HepG2 (cell line): ENCODE measurements around the gene NOP9. TPM values are rescaled to one million over a fixed set of nuclear protein-coding genes. Genes with fewer than 3 reads are reported as not detected.

Experiments
- ATAC-seq: fragments of 200-7000 bp; cut with Tn5 transposase; 3 replicates; pipeline ENCODE4 v1.9.1; 2020; ENCODE audit warnings: mild to moderate bottlenecking, moderate library complexity
- BruUV-seq: library from RNA; stranded (reverse); fragments of 400-500 nt; replicated peaks from 2 replicates; lab custom pipeline; 2021; lab: Mats Ljungman, UMichigan
- CTCF ChIA-PET: fragments of 300-600 bp; formaldehyde crosslinking; extraction: SDS; loops from one replicate; lab custom pipeline; 2021; ENCODE audit warnings: low total read pairs, inconsistent platforms, low intra/inter-chr PET ratio; lab: Yijun Ruan, JAX
- POLR2A ChIA-PET: fragments of 350-600 bp; sonication (Branson Sonifier 250); formaldehyde crosslinking; loops from one replicate; lab custom pipeline; 2020; ENCODE audit warnings: antibody characterized with exemption, inconsistent platforms; lab: Yijun Ruan, JAX
- DNase-seq: peaks from one replicate; pipeline ENCODE4 v3.0.0-alpha.2; 2015; ENCODE audit warnings: low spot score
- FAIRE-seq: peaks from 3 replicates; lab custom pipeline; 2011; peaks lifted over from hg19 to GRCh38; lab: Jason Lieb, UNC
- H2AFZ ChIP-seq: one replicate; pipeline ENCODE4 v1.6.1; 2011; ENCODE audit warnings: low read length, inconsistent platforms
- H3K27ac ChIP-seq: fragments of 300-600 bp; 3 replicates; pipeline ENCODE4 v1.8.0; 2011; ENCODE audit warnings: mixed run types, mild to moderate bottlenecking, mixed read lengths, low read length, inconsistent platforms; ENCODE audit not compliant: insufficient read depth; ENCODE audit errors: extremely low read length
- H3K27me3 ChIP-seq, 2 experiments: fragments of 200-600 bp in 1 of 2; 2 replicates in 1 of 2; 3 replicates in 1 of 2; pipeline versions ENCODE4 v1.6.0 to v1.8.0; 2011; ENCODE audit warnings: low read length in 2 of 2, mild to moderate bottlenecking in 2 of 2, moderate library complexity in 2 of 2, inconsistent platforms in 1 of 2; ENCODE audit not compliant: insufficient read depth in 2 of 2, control insufficient read depth in 1 of 2
- H3K36me3 ChIP-seq, 2 experiments: fragments of 200-600 bp in 1 of 2; replicated peaks in 1 of 2; 2 replicates in 1 of 2; 3 replicates in 1 of 2; pipeline versions ENCODE4 v1.5.1 to v1.8.0; 2011; ENCODE audit warnings: low read length in 2 of 2, inconsistent platforms in 1 of 2; ENCODE audit not compliant: insufficient read depth in 2 of 2, control insufficient read depth in 1 of 2
- H3K4me1 ChIP-seq: 2 replicates; pipeline ENCODE4 v1.5.1; 2012; ENCODE audit warnings: low read length, inconsistent platforms; ENCODE audit not compliant: insufficient read depth
- H3K4me2 ChIP-seq: 2 replicates; pipeline ENCODE4 v1.6.0; 2011; ENCODE audit warnings: low read depth, low read length, inconsistent platforms
- H3K4me3 ChIP-seq, 3 experiments: fragments of 200-600 bp in 1 of 3; sonication (generic), shearing (Covaris generic) in 1 of 3; replicated peaks in 1 of 3; 2 replicates each; pipeline ENCODE4 v1.5.1; 2011 to 2016; ENCODE audit warnings: low read length in 3 of 3, inconsistent platforms in 2 of 3, low read depth in 2 of 3, mild to moderate bottlenecking in 2 of 3, control low read depth in 1 of 3, mixed read lengths in 1 of 3; ENCODE audit not compliant: insufficient read depth in 1 of 3
- H3K79me2 ChIP-seq: one replicate; pipeline ENCODE4 v1.6.1; 2011; ENCODE audit warnings: low read length, inconsistent platforms; ENCODE audit not compliant: insufficient read depth
- H3K9ac ChIP-seq: 2 replicates; pipeline ENCODE4 v1.6.0; 2011; ENCODE audit warnings: mild to moderate bottlenecking, low read depth, low read length, inconsistent platforms; ENCODE audit not compliant: insufficient read depth
- H3K9me3 ChIP-seq: 2 replicates; pipeline ENCODE4 v1.5.1; 2012; ENCODE audit warnings: mild to moderate bottlenecking, low read length
- H4K20me1 ChIP-seq: 2 replicates; pipeline ENCODE4 v1.6.0; 2011; ENCODE audit warnings: inconsistent platforms, mild to moderate bottlenecking, low read length, moderate library complexity; ENCODE audit not compliant: insufficient read depth
- AKAP8 ChIP-seq: sonication (generic); formaldehyde crosslinking; IDR thresholded peaks from 2 replicates; pipeline ENCODE4 v1.5.1; 2020; ENCODE audit warnings: mild to moderate bottlenecking, missing genetic modification reagents
- BRCA1 ChIP-seq: sonication (generic); formaldehyde crosslinking; IDR thresholded peaks from 2 replicates; pipeline ENCODE4 v1.4.0; 2020; ENCODE audit warnings: missing genetic modification reagents
- CBFB ChIP-seq: sonication (generic); formaldehyde crosslinking; IDR thresholded peaks from 2 replicates; pipeline ENCODE4 v1.4.0; 2020; ENCODE audit warnings: missing genetic modification reagents
- CHD2 ChIP-seq: IDR thresholded peaks from 2 replicates; pipeline ENCODE4 v1.6.1; 2011; ENCODE audit warnings: low read depth, low read length, improper control_type of control experiment
- GTF3A ChIP-seq: sonication (generic); formaldehyde crosslinking; conservative IDR thresholded peaks from 2 replicates; pipeline ENCODE4 v1.4.0; 2020; ENCODE audit warnings: mild to moderate bottlenecking, missing genetic modification reagents
- JUN ChIP-seq: sonication (generic); formaldehyde crosslinking; IDR thresholded peaks from 2 replicates; pipeline ENCODE4 v1.4.0; 2020; ENCODE audit warnings: mild to moderate bottlenecking, missing genetic modification reagents
- JUND ChIP-seq: sonication (generic); formaldehyde crosslinking; IDR thresholded peaks from 2 replicates; pipeline ENCODE4 v1.8.0; 2022; ENCODE audit warnings: mild to moderate bottlenecking, missing genetic modification reagents
- NFKBIZ ChIP-seq: IDR thresholded peaks from 2 replicates; pipeline ENCODE4 v1.6.1; 2018; ENCODE audit warnings: missing genetic modification reagents, missing compliant biosample characterization
- YY1 ChIP-seq: IDR thresholded peaks from 2 replicates; pipeline ENCODE4 v1.6.1; 2011; ENCODE audit warnings: low read length, low read depth, moderate library complexity, mild to moderate bottlenecking; ENCODE audit not compliant: insufficient read depth, insufficient replicate concordance
- ZBTB33 ChIP-seq: sonication (generic); formaldehyde crosslinking; IDR thresholded peaks from 2 replicates; pipeline ENCODE4 v1.4.0; 2020; ENCODE audit warnings: missing genetic modification reagents
- ZC3H4 ChIP-seq: sonication (generic); formaldehyde crosslinking; IDR thresholded peaks from 2 replicates; pipeline ENCODE4 v1.4.0; 2020; ENCODE audit warnings: missing genetic modification reagents, borderline replicate concordance
- ZNF10 ChIP-seq: sonication (generic); formaldehyde crosslinking; IDR thresholded peaks from 2 replicates; pipeline ENCODE4 v1.4.0; 2020; ENCODE audit warnings: mild to moderate bottlenecking, low read depth, missing genetic modification reagents, borderline replicate concordance
- ZNF30 ChIP-seq: sonication (generic); formaldehyde crosslinking; IDR thresholded peaks from 2 replicates; pipeline ENCODE4 v1.5.0; 2020; ENCODE audit warnings: mild to moderate bottlenecking, missing genetic modification reagents
- ZNF343 ChIP-seq: sonication (generic); formaldehyde crosslinking; IDR thresholded peaks from 2 replicates; pipeline ENCODE4 v1.4.0; 2020; ENCODE audit warnings: mild to moderate bottlenecking, missing genetic modification reagents
- ZNF580 ChIP-seq: IDR thresholded peaks from 2 replicates; pipeline ENCODE4 v1.6.1; 2016; ENCODE audit warnings: low read depth, borderline replicate concordance
- ZNF674 ChIP-seq: sonication (generic); formaldehyde crosslinking; IDR thresholded peaks from 2 replicates; pipeline ENCODE4 v1.5.0; 2020; ENCODE audit warnings: low read depth, mild to moderate bottlenecking, missing genetic modification reagents
- ZNF766 ChIP-seq: sonication (generic); formaldehyde crosslinking; IDR thresholded peaks from 2 replicates; pipeline ENCODE4 v1.5.0; 2020; ENCODE audit warnings: missing genetic modification reagents, borderline replicate concordance
- WGBS: methylation state at CpG from one replicate; pipeline ENCODE4 v1.1.6; 2017; ENCODE audit warnings: low lambda C conversion rate; 5-methylcytosine and 5-hydroxymethylcytosine counted together
- in situ Hi-C: cut with HindIII; loops from 2 replicates; pipeline ENCODE4 v1.10.0; 2017; ENCODE audit warnings: low pct_unique_long_range_greater_than_20kb; ENCODE audit not compliant: extremely low pct_ligation_motif_present
- intact Hi-C: fragments of 100-400 bp; cut with micrococcal nuclease; formaldehyde crosslinking; loops from one replicate; pipeline ENCODE4 v1.10.0; 2022; ENCODE audit not compliant: unreplicated experiment
- polyA plus RNA-seq, 8 experiments: library from polyadenylated mRNA; depleted of rRNA in 3 of 8; stranded (reverse) in 7 of 8; unstranded in 1 of 8; fragments of >200 nt; fragmentation: Illumina TruSeq in 4 of 8; extraction: Trizol in 4 of 8; gene quantifications; 2 replicates each; pipeline versions ENCODE4 v1.2.1 to v1.2.3, GENCODE V29; 2011 to 2016; ENCODE audit warnings: low read depth in 4 of 8, missing spikeins in 1 of 8, mixed read lengths in 1 of 8; ENCODE audit not compliant: insufficient read depth in 1 of 8
- total RNA-seq, 5 experiments: library from RNA; depleted of rRNA; stranded (reverse); fragments of >200 nt; fragmentation: Illumina TruSeq; extraction: Trizol; gene quantifications; 2 replicates each; pipeline ENCODE4 v1.2.3, GENCODE V29; 2016; ENCODE audit warnings: low read depth in 1 of 5

Gene NOP9
- total and polyA plus RNA-seq, 2 of the 13 experiments (the other 11 are each of a cell fraction or from before 2014, with no cell fraction given), result 24.5 to 61.6 TPM

DNA sequence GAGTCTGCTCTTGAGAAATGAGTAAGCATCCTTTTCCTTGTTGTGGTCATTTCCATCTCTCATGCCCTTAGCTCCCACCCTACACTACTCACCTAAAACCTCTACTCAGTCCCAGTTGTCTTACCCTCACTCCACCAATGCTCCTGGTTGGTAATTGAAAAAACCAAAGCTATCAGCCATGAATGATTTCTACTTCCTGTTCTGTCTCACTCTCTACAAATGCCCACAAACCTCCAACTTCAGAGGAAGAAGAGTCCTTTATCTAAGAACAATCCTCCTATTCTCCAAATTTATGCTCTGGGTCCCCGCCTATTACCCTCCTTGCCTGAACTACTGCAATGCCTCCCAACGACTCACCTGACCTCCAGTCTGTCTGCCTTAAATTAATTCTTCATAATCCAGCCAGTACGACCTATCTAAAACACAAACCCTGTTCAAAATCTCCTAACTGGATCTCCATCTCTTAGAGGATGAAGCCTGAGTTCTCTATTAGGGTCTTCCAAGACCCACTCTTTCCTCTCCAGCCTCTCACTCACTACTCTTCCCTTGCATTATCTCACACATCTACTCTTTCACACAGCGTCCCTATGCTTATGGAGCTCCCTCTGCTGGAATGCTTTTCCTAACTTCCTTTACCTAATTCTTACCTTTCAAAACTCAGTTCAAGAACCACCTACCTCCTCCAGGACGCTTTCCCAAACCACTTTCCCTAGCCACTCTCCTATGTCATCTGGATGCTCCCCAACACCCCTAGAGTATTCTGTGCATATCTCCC is 2.3 kb upstream of the NOP9 start (continued):
- TF ChIP-seq ZNF10 (CRISPR knock-in tag) (no peak), GTF3A (CRISPR knock-in tag) (0 out of 2 replicates have a peak, but pooled peaks have one; percentile 80)

- Histone ChIP-seq H3K79me2 (peaks cover 39% of the 10 kb centered on the region), H3K4me1 (peaks cover 45% of the 10 kb centered on the region), H3K9ac (peak overlapping the region; percentile 92), H3K27ac (peak overlapping the region; percentile 83), H2AFZ (no peak overlapping the region), H3K4me3 (peak overlapping the region; percentile 79 to 98 (median 89)), H3K36me3 (peaks cover 37 to 54% of the 10 kb centered on the region in 2 experiments), H3K9me3 (no peaks in the 10 kb centered on the region), H4K20me1 (0 out of 2 replicates have a peak, but pooled peaks cover 4% of the 10 kb centered on the region), H3K4me2 (peak overlapping the region; percentile 99), H3K27me3 (no peaks in the 10 kb centered on the region; a peak in 1 of 5 replicates)
- DNase-seq (peak; percentile 82), ATAC-seq (peak; percentile 70), FAIRE-seq (no peak)
- BruUV-seq, result no TSS peak
- WGBS, result 13% methylated on average over 7 of the region's 7 CpGs
- ChIA-PET POLR2A (interaction anchor here (0.8 to 24.7 kb wide), 25 partner anchors 9 to 542 kb away, joined by 3 to 850 read pairs (median 11); partner anchors contain the start of genes CBLN3, CHMP4A, CIDEB and DCAF11), CTCF (interaction anchor here (1.4 to 5.7 kb wide), 7 partner anchors 10 to 85 kb away, joined by 4 to 217 read pairs (median 10); partner anchors contain the start of genes CHMP4A, CIDEB, LTB4R2 and MDP1)
- intact Hi-C loops, result loop anchor here (1.0 to 10.0 kb wide), 3 partner anchors 8 to 994 kb away; partner anchors contain the start of genes BCL2L2, CIDEB, EMC9 and PPP1R3E
- in situ Hi-C loops, result loop anchor here (5.0 kb wide), 1 partner anchor 57 kb away; the partner anchor contains the start of gene TINF2
- no peak for TF ChIP-seq NFKBIZ (CRISPR knock-in tag)
- TF ChIP-seq ZNF580 (CRISPR knock-in tag), result no peak
- TF ChIP-seq ZNF674 (CRISPR knock-in tag), result peak; percentile 87; the same call in 1 of the 2 replicates
- TF ChIP-seq ZC3H4, result no peak
- TF ChIP-seq CHD2, result peak; percentile 38; the same call in 1 of the 2 replicates
- no peak; the same call in 1 of the 2 replicates for TF ChIP-seq CBFB (CRISPR knock-in tag)
- TF ChIP-seq ZNF343, result no peak
- TF ChIP-seq JUN, result 0 out of 2 replicates have a peak, but pooled peaks have one; percentile 3
- no peak for TF ChIP-seq ZNF766 (CRISPR knock-in tag)
- TF ChIP-seq ZBTB33 (CRISPR knock-in tag), result peak; percentile 86
- TF ChIP-seq ZNF30 (CRISPR knock-in tag), result no peak
- no peak for TF ChIP-seq BRCA1 (CRISPR knock-in tag)
- peak; percentile 50 for TF ChIP-seq JUND (CRISPR knock-in tag)
- TF ChIP-seq AKAP8 (CRISPR knock-in tag), result no peak
- peak; percentile 69 for TF ChIP-seq YY1
Measured at GRCh38 chr14:24298892-24299254, 777 bp upstream of the NOP9 start.
